HEK293T (cell line): ENCODE data around the gene MCF2L.

ENCODE experiments used
- CTCF ChIA-PET: fragments of 350-600 bp; formaldehyde crosslinking; extraction: SDS; loops from one replicate; lab custom pipeline; 2021; ENCODE audit warnings: antibody characterized with exemption, inconsistent platforms; lab: Yijun Ruan, JAX
- POLR2A ChIA-PET: fragments of 350-600 bp; formaldehyde crosslinking; extraction: SDS; loops from one replicate; lab custom pipeline; 2020; ENCODE audit warnings: antibody characterized with exemption, inconsistent platforms; lab: Yijun Ruan, JAX
- DNase-seq: peaks from one replicate; pipeline ENCODE4 v3.0.0; 2012; ENCODE audit warnings: mixed read lengths; ENCODE audit errors: extremely low spot score
- ARNT ChIP-seq: fragments of 450-650 bp; IDR thresholded peaks from 2 replicates; pipeline ENCODE4 v1.6.1; 2017; ENCODE audit warnings: mild to moderate bottlenecking
- BHLHE40 ChIP-seq: fragments of 450-650 bp; IDR thresholded peaks from 2 replicates; pipeline ENCODE4 v1.6.1; 2016; ENCODE audit warnings: mild to moderate bottlenecking, moderate library complexity, borderline replicate concordance
- CTBP1 ChIP-seq: fragments of 450-650 bp; IDR thresholded peaks from 2 replicates; pipeline ENCODE4 v1.6.1; 2016; ENCODE audit warnings: borderline replicate concordance
- ELF4 ChIP-seq: fragments of 450-650 bp; IDR thresholded peaks from 2 replicates; pipeline ENCODE4 v1.6.1; 2017; ENCODE audit warnings: antibody characterized with exemption
- FOXA1 ChIP-seq: fragments of 450-650 bp; IDR thresholded peaks from 2 replicates; pipeline ENCODE4 v1.6.1; 2016; ENCODE audit warnings: mild to moderate bottlenecking
- FOXK2 ChIP-seq: fragments of 450-650 bp; IDR thresholded peaks from 2 replicates; pipeline ENCODE4 v1.6.1; 2016; ENCODE audit warnings: mild to moderate bottlenecking
- FOXM1 ChIP-seq: fragments of 450-650 bp; IDR thresholded peaks from 2 replicates; pipeline ENCODE4 v1.6.1; 2017; ENCODE audit warnings: mild to moderate bottlenecking, borderline replicate concordance
- HDGF ChIP-seq: fragments of 450-650 bp; IDR thresholded peaks from 2 replicates; pipeline ENCODE4 v1.6.1; 2017; ENCODE audit warnings: antibody characterized with exemption, borderline replicate concordance
- L3MBTL2 ChIP-seq: fragments of 450-650 bp; conservative IDR thresholded peaks from 2 replicates; pipeline ENCODE4 v1.6.1; 2016; ENCODE audit warnings: mild to moderate bottlenecking
- LEF1 ChIP-seq: fragments of 450-650 bp; IDR thresholded peaks from 2 replicates; pipeline ENCODE4 v1.6.1; 2017; ENCODE audit warnings: mild to moderate bottlenecking, borderline replicate concordance
- NFRKB ChIP-seq: fragments of 450-650 bp; IDR thresholded peaks from 2 replicates; pipeline ENCODE4 v1.6.1; 2016; ENCODE audit warnings: mild to moderate bottlenecking, moderate library complexity
- SP1 ChIP-seq: fragments of 450-650 bp; IDR thresholded peaks from 2 replicates; pipeline ENCODE4 v1.6.1; 2017
- SUZ12 ChIP-seq: fragments of 450-650 bp; IDR thresholded peaks from 2 replicates; pipeline ENCODE4 v1.6.1; 2016; ENCODE audit warnings: mild to moderate bottlenecking
- TARDBP ChIP-seq: fragments of 450-650 bp; IDR thresholded peaks from 2 replicates; pipeline ENCODE4 v1.6.1; 2016
- ZNF384 ChIP-seq: fragments of 450-650 bp; IDR thresholded peaks from 2 replicates; pipeline ENCODE4 v1.6.1; 2016
- TF ChIP-seq, protein P1 (sequence below): fragments of 450-650 bp; IDR thresholded peaks from 2 replicates; pipeline ENCODE4 v1.6.1; 2016

Gene MCF2L

DNA sequence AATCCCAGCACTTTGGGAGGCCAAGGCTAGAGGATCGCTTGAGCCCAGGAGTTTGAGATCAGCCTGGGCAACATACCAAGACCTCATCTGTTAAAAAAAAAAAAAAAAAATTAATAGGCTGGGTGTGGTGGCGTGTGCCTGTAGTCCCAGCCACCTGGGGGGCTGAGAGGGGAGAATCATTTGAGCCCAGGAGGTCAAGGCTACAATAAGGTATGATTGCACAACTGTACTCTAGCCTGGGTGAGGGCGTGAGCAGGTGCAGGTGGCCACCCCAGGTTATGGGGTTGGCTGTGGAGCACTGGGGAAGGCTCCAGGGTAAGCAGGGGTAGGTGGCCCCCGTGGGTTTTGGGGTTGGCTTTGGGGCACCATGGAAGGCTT is 33.9 kb downstream of the MCF2L start:
- no peak for TF ChIP-seq L3MBTL2
- TF ChIP-seq LEF1, result no peak
- no peak for TF ChIP-seq TARDBP
- no peak for TF ChIP-seq ZNF384
- TF ChIP-seq BHLHE40, result no peak
- TF ChIP-seq ARNT, result no peak
- TF ChIP-seq HDGF, result no peak
- no peak for TF ChIP-seq ELF4
- no peak for TF ChIP-seq FOXK2
- no peak for DNase-seq
- POLR2A ChIA-PET, result no interaction called here

DNA sequence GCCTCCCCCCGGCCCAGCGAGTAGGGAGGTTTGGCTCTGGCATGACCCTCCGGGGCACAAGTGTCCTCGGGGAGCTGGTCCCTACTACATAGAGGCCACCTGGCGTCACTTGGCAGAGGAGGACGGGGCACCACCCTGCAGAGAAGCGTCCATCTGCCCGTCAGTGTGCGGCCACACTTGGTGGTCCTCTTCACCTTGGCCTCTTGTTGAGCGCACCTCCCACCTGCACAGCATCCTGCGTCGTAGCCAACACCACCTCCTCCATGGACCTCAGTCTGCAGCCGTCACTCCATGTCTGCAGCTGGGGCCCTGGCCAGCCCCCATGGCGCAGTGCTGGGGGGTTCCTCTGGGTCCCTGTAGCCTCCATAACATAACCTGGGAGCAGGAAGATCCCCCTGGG is 35.1 kb downstream of the MCF2L start:
- DNase-seq, result no peak
- POLR2A ChIA-PET, result no interaction called here
- TF ChIP-seq BHLHE40 (no peak), FOXM1 (no peak), SUZ12 (no peak), TARDBP (no peak), FOXA1 (no peak), FOXK2 (no peak), HDGF (no peak), NFRKB (no peak), SP1 (no peak), ELF4 (no peak), CTBP1 (no peak), ZNF384 (no peak), ARNT (no peak), LEF1 (no peak), L3MBTL2 (no peak)
- TF ChIP-seq, protein P1, sequence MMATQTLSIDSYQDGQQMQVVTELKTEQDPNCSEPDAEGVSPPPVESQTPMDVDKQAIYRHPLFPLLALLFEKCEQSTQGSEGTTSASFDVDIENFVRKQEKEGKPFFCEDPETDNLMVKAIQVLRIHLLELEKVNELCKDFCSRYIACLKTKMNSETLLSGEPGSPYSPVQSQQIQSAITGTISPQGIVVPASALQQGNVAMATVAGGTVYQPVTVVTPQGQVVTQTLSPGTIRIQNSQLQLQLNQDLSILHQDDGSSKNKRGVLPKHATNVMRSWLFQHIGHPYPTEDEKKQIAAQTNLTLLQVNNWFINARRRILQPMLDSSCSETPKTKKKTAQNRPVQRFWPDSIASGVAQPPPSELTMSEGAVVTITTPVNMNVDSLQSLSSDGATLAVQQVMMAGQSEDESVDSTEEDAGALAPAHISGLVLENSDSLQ, result no peak
- CTCF ChIA-PET, result no interaction called here

More for the DNA sequence above, 33.9 kb downstream of the MCF2L start:
- CTCF ChIA-PET, result interaction anchor here (0.8 to 1.0 kb wide), 4 partner anchors 18 to 32 kb away, joined by 3 to 4 read pairs (median 3); no protein-coding TSS in a partner anchor

DNA sequence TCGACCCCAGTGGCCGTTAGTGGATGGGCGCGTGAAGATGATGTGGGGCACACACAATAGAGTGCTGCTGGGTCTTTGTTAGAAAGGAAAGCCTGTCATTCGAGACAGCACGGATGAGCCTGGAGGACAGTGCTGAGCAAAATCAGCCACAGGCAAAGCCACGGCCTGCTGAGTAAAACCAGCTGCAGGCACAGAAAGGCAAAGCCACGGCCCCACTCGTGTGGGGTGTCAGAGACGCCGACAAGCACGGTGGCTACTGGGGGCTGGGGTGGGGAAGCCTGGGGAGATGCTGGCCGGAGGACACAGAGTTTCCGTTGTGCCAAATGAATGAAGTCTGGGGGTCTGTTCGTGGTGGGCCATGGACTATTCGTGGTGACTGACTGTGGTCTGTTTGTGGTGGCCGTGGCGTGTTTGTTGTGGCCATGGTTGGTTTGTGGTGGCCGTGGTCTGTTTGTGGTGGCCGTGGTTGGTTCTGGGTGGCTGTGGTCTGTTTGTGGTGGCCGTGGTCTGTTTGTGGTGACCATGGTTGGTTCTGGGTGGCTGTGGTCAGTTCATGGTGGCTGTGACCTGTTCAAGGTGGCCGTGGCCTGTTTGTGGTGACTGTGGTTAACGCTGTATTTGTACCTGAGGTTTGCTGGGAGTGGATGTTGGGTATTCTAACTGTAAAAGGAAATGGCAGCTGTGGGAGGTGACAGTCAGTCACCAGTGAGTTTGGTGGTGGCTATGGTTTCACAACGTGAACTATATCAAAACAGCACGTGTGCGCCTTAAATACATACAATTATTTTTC is 36.3 kb downstream of the MCF2L start:
- ChIA-PET POLR2A (no interaction called here), CTCF (no interaction called here)
- TF ChIP-seq FOXM1 (no peak), ZNF384 (no peak), SUZ12 (no peak), SP1 (no peak), ELF4 (no peak), TARDBP (no peak), FOXA1 (no peak), NFRKB (no peak), L3MBTL2 (no peak), LEF1 (no peak), ARNT (no peak)
- TF ChIP-seq, protein P1, result no peak
- no peak for DNase-seq

DNA sequence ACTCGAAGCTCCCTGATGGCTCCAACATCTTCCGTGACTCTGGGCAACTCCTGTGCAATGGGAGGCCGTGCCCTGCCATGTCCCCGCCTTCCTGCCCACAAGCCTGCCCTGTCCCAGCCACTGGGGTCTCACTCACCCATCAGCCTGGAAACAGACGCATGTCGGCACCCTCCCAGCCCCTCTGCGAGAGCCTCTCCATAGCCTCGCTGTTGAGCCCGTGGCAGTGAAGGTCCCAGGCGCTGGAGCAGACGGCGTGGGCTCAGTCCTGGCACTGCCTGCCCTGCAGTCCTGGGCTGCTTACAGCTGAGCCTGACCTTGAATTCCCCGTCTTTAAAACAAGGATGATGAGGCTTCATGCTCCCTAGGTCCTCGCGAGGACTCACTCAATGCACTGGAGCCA is 37.0 kb downstream of the MCF2L start:
- POLR2A ChIA-PET, result no interaction called here
- no peak for TF ChIP-seq SP1
- TF ChIP-seq SUZ12, result no peak
- no peak for TF ChIP-seq CTBP1
- no peak for TF ChIP-seq HDGF
- no peak for TF ChIP-seq NFRKB
- TF ChIP-seq ARNT, result no peak
- TF ChIP-seq ZNF384, result no peak
- TF ChIP-seq FOXA1, result no peak
- TF ChIP-seq FOXM1, result no peak
- no peak for TF ChIP-seq LEF1
- no peak for TF ChIP-seq L3MBTL2
- TF ChIP-seq TARDBP, result no peak
- TF ChIP-seq FOXK2, result no peak
- CTCF ChIA-PET, result no interaction called here

DNA sequence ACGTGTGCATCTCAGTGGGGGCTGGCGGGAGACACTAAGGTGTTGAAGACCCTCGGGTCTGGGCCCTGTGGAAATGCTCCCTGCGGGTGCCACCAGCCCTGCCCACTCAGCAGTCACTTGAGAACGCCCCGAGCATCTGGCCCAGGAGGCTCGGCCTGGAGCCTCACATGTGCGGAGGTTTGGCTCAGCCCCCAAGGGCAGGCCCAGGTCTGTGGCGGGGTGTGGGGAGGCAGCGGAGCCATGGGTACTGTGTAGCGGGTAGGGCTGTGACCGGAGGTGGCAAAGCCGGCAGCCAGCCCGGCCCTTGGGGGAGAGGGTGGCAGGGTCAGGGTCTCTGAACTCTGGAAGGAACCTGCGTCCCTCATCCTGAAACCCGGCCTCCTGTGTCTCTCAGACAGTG is 37.6 kb downstream of the MCF2L start:
- no peak for DNase-seq
- CTCF ChIA-PET, result no interaction called here
- POLR2A ChIA-PET, result no interaction called here
- TF ChIP-seq, protein P1, result no peak

More for the DNA sequence above, 37.0 kb downstream of the MCF2L start:
- DNase-seq, result no peak

DNA sequence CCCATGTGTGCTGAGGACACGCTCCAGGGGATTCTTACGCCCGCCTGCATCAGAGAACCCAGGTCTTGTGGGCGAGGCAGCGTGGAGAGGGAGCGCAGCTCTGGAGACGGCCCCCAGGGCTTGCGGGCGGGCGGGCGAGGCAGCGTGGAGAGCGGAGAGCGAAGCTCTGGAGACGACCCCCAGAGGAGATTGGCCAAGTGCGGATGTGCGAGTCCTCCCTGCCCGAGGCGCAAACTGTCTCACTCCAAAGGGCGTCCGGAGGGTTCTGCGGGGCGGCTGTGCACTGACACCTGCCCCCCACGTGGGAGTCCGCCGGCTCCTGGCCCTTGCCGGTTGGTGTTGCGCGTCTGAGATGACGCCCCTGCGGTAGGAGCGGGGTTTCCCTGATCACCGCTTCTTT is 39.8 kb downstream of the MCF2L start:
- DNase-seq, result no peak
- ChIA-PET CTCF (no interaction called here), POLR2A (no interaction called here)
- TF ChIP-seq HDGF (no peak), L3MBTL2 (no peak)
